Activated naive CD8-positive, alpha-beta T cell treated with anti-CD3 and anti-CD28 coated beads, Interleukin-2, amount 10 ng/mL, durations not matched to agents 7 days and 5 days (primary cell): Measurements from ENCODE around the gene TAS1R1. TPM values are rescaled to one million over a fixed set of nuclear protein-coding genes. Genes with fewer than 3 reads are reported as not detected.
"Not testable (repeated sequence)": the region's sequence is repeated elsewhere in the genome, so short reads cannot be mapped to it uniquely, and the experiment has no call there.

ENCODE experiments used
- ATAC-seq: fragments of 150-1000 bp; cut with Tn5 transposase; one replicate; pipeline ENCODE4 v1.10.0; 2021; ENCODE audit warnings: low read depth, moderate library complexity
- POLR2A ChIA-PET: fragments of 350-600 bp; sonication (Branson Sonifier 250); formaldehyde crosslinking; loops from one replicate; lab custom pipeline; 2021; ENCODE audit warnings: antibody characterized with exemption; lab: Charles Lee
- DNase-seq: peaks from one replicate; pipeline ENCODE4 v3.0.0; 2021
- H3K27ac Mint-ChIP-seq: one replicate; pipeline ENCODE4 v1.8.0; 2022; ENCODE audit warnings: mild to moderate bottlenecking, mixed read lengths
- H3K27me3 Mint-ChIP-seq: one replicate; pipeline ENCODE4 v1.8.0; 2022; ENCODE audit warnings: mild to moderate bottlenecking, moderate library complexity, mixed read lengths
- H3K36me3 Mint-ChIP-seq: one replicate; pipeline ENCODE4 v1.8.0; 2021; ENCODE audit warnings: mild to moderate bottlenecking, mixed read lengths
- H3K4me1 Mint-ChIP-seq: one replicate; pipeline ENCODE4 v1.8.0; 2021; ENCODE audit warnings: mixed read lengths
- H3K4me3 Mint-ChIP-seq: one replicate; pipeline ENCODE4 v1.8.0; 2022; ENCODE audit warnings: mild to moderate bottlenecking, moderate library complexity, mixed read lengths
- H3K9me3 Mint-ChIP-seq: one replicate; pipeline ENCODE4 v1.8.0; 2021; ENCODE audit warnings: mixed read lengths
- total RNA-seq, 2 experiments: library from RNA; stranded (reverse); gene quantifications; one replicate each; pipeline ENCODE4 v1.2.3, GENCODE V29; 2021

TAS1R1 gene
- total RNA-seq, 2 experiments from 2014 or later, result not detected

GRCh38 chr1:6531996-6532395, 23.1 kb upstream of the TAS1R1 start:
- no peak overlapping the region for H3K27ac Mint-ChIP-seq
- H3K9me3 Mint-ChIP-seq, result no peaks in the 10 kb centered on the region
- no peak overlapping the region for H3K4me3 Mint-ChIP-seq
- peaks cover 23% of the 10 kb centered on the region for H3K36me3 Mint-ChIP-seq
- no peak for DNase-seq
- POLR2A ChIA-PET, result no interaction called here
- no peaks in the 10 kb centered on the region for H3K27me3 Mint-ChIP-seq
- H3K4me1 Mint-ChIP-seq, result peaks cover 3% of the 10 kb centered on the region
- ATAC-seq, result no peak

- H3K4me1 Mint-ChIP-seq, result peaks cover 3% of the 10 kb centered on the region
- no peak overlapping the region for H3K4me3 Mint-ChIP-seq
- peaks cover 17% of the 10 kb centered on the region for H3K36me3 Mint-ChIP-seq
- DNase-seq (no peak), ATAC-seq (no peak)
- no peaks in the 10 kb centered on the region for H3K27me3 Mint-ChIP-seq
- no peaks in the 10 kb centered on the region for H3K9me3 Mint-ChIP-seq
- no peak overlapping the region for H3K27ac Mint-ChIP-seq
- POLR2A ChIA-PET, result no interaction called here
Measured at GRCh38 chr1:6534248-6534822, 20.8 kb upstream of the TAS1R1 start.

GRCh38 chr1:6535214-6535613, 19.9 kb upstream of the TAS1R1 start:
- no peak for ATAC-seq
- Mint-ChIP-seq H3K4me3 (no peak overlapping the region), H3K27me3 (no peaks in the 10 kb centered on the region), H3K4me1 (peaks cover 3% of the 10 kb centered on the region), H3K36me3 (peaks cover 17% of the 10 kb centered on the region), H3K9me3 (no peaks in the 10 kb centered on the region), H3K27ac (peak overlapping the region; percentile 36)
- DNase-seq, result no peak
- POLR2A ChIA-PET, result no interaction called here

- POLR2A ChIA-PET, result interaction anchor here (0.6 to 0.7 kb wide), 4 partner anchors 43 to 216 kb away, joined by 3 to 4 read pairs (median 4); partner anchors contain the start of genes THAP3 and ZBTB48
- no peak overlapping the region for H3K27ac Mint-ChIP-seq
- no peak for ATAC-seq
- H3K4me3 Mint-ChIP-seq, result no peak overlapping the region
- H3K27me3 Mint-ChIP-seq, result no peaks in the 10 kb centered on the region
- H3K4me1 Mint-ChIP-seq, result peaks cover 3% of the 10 kb centered on the region
- no peaks in the 10 kb centered on the region for H3K9me3 Mint-ChIP-seq
- DNase-seq, result no peak
- H3K36me3 Mint-ChIP-seq, result peaks cover 18% of the 10 kb centered on the region
Measured at GRCh38 chr1:6536291-6536690, 18.8 kb upstream of the TAS1R1 start.

GRCh38 chr1:6538956-6539355, 16.2 kb upstream of the TAS1R1 start:
- no peaks in the 10 kb centered on the region for H3K9me3 Mint-ChIP-seq
- peaks cover 3% of the 10 kb centered on the region for H3K4me1 Mint-ChIP-seq
- no peaks in the 10 kb centered on the region for H3K27me3 Mint-ChIP-seq
- POLR2A ChIA-PET, result no interaction called here
- H3K36me3 Mint-ChIP-seq, result peaks cover 16% of the 10 kb centered on the region
- H3K27ac Mint-ChIP-seq, result no peak overlapping the region
- ATAC-seq, result no peak
- DNase-seq, result no peak
- no peak overlapping the region for H3K4me3 Mint-ChIP-seq

DNA sequence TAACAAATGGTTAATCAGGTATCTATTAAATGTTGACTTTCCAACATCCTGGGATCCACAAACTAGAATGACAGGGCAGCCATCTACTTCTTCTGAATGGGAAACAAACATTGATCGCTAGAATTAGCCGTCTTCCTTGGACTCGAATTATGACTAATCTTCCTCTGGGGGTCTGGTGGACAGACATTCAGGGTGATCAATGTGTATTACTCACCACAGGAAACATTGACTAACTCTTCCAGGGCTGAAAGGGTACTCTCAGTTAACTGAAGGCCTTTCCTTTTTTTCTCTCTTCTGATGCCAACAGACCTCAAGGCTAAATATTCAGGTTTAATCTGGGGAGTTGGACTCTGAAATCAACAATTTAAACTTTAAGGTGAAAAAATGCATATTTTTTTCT, 10.3 kb upstream of the TAS1R1 start:
- Mint-ChIP-seq H3K4me1 (peaks cover 22% of the 10 kb centered on the region), H3K27me3 (no peaks in the 10 kb centered on the region), H3K36me3 (peaks cover 11% of the 10 kb centered on the region), H3K4me3 (no peak overlapping the region), H3K9me3 (no peaks in the 10 kb centered on the region), H3K27ac (peak overlapping the region; percentile 76)
- POLR2A ChIA-PET, result interaction anchor here (1.6 kb wide), 1 partner anchor 10 kb away, joined by 7 read pairs; the partner anchor contains the start of genes NOL9 and TAS1R1
- ATAC-seq (peak; percentile 12), DNase-seq (no peak)

- peaks cover 16% of the 10 kb centered on the region for H3K36me3 Mint-ChIP-seq
- H3K4me1 Mint-ChIP-seq, result peaks cover 22% of the 10 kb centered on the region
- H3K4me3 Mint-ChIP-seq, result peak overlapping the region; percentile 33
- H3K9me3 Mint-ChIP-seq, result no peaks in the 10 kb centered on the region
- POLR2A ChIA-PET, result interaction anchor here (0.6 to 1.6 kb wide), 3 partner anchors 9 to 123 kb away, joined by 3 to 7 read pairs (median 3); partner anchors contain the start of genes NOL9 and TAS1R1
- peak; percentile 82 for ATAC-seq
- H3K27me3 Mint-ChIP-seq, result no peaks in the 10 kb centered on the region
- H3K27ac Mint-ChIP-seq, result peak overlapping the region; percentile 76
- peak; percentile 40 for DNase-seq
Measured at GRCh38 chr1:6545276-6546112, 9.6 kb upstream of the TAS1R1 start.

DNA sequence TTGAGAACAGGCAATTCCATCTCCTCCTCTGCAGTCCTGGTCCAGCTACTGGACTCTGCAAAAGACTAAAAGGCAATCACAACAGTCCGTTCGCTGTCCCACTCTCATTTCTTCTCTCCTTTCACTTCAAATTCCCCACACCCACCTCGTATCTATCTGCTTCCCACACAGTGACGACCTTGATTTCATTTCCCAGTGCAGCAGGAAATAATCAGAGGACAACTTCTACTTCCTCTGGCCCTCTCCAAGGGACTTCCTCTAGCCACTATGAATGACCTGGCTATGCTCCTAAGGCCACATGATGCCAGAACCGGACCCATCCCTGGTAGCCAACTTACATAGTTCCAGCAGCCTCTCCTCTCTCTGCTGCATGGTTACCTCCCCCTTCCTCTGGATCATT, 8.8 kb upstream of the TAS1R1 start:
- POLR2A ChIA-PET, result interaction anchor here (1.6 kb wide), 1 partner anchor 8 kb away, joined by 7 read pairs; the partner anchor contains the start of genes NOL9 and TAS1R1
- Mint-ChIP-seq H3K27ac (peak overlapping the region; percentile 76), H3K4me1 (peaks cover 22% of the 10 kb centered on the region), H3K9me3 (no peaks in the 10 kb centered on the region), H3K27me3 (no peaks in the 10 kb centered on the region), H3K36me3 (peaks cover 14% of the 10 kb centered on the region), H3K4me3 (peak overlapping the region; percentile 11)
- no peak for DNase-seq
- ATAC-seq, result no peak

- H3K27ac Mint-ChIP-seq, result peak overlapping the region; percentile 76
- H3K36me3 Mint-ChIP-seq, result peaks cover 9% of the 10 kb centered on the region
- POLR2A ChIA-PET, result no interaction called here
- H3K4me3 Mint-ChIP-seq, result no peak overlapping the region
- no peak for ATAC-seq
- no peaks in the 10 kb centered on the region for H3K9me3 Mint-ChIP-seq
- no peaks in the 10 kb centered on the region for H3K27me3 Mint-ChIP-seq
- no peak for DNase-seq
- H3K4me1 Mint-ChIP-seq, result peaks cover 24% of the 10 kb centered on the region
Measured at GRCh38 chr1:6547301-6547700, 7.8 kb upstream of the TAS1R1 start.

DNA sequence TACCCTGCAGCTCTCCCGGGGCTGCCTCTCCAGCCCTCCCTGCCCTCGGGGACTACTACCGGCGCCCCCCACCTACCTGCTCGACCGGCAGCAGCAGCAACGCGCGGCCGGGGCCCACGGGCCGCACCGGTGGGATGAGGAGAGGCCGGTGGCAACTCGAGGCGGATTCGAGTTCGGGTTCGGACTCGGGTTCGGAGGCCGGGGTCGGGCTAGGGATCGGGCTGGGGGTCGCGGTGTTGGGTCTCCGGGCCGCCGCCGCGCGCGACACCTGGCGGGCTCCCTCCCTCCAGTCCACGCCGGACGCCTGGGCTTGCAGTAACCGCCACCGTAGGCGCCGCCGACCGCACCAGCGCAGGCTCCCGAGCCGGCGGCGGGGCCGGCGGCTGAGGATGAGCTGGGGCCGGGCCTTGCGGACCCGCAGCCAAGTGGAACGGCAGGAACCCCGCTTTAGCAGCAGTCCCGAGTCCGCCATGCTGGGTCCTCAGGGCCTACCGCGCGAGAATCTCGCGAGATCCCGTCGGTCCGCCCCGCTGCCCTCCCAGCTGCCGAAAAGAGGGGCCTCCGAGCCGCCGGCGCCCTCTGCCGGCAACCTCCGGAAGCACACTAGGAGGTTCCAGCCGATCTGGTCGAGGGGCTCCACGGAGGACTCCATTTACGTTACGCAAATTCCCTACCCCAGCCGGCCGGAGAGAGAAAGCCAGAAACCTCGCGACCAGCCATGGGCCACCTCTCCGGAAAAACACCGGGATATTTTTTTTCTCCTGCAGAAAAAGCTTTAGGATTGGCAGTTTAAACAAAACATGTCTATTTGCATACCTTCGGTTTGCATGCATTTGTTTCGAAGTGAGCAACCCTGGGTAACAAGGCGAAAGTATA, 838 bp upstream of the TAS1R1 start, which contains the start of gene NOL9:
Gene NOL9 (minus strand): TSS at position 483 of the 876 bp plus-strand sequence. CDS start 11 bp downstream, at position 472.
- Mint-ChIP-seq H3K4me1 (peaks cover 8% of the 10 kb centered on the region), H3K27me3 (no peaks in the 10 kb centered on the region)
- POLR2A ChIA-PET, result interaction anchor here (0.7 to 3.6 kb wide), 10 partner anchors 9 to 562 kb away, joined by 3 to 16 read pairs (median 4); partner anchors contain the start of genes KLHL21, NPHP4, PHF13 and PLEKHG5

GRCh38 chr1:6557597-6557996, 2.5 kb downstream of the TAS1R1 start:
- H3K4me1 Mint-ChIP-seq, result peaks cover 11% of the 10 kb centered on the region
- ATAC-seq (no peak), DNase-seq (no peak)
- H3K36me3 Mint-ChIP-seq, result no peaks in the 10 kb centered on the region
- POLR2A ChIA-PET, result interaction anchor here (0.7 kb wide), 2 partner anchors 10 to 37 kb away, joined by 3 read pairs; no protein-coding TSS in a partner anchor
- no peak overlapping the region for H3K4me3 Mint-ChIP-seq
- H3K27me3 Mint-ChIP-seq, result peaks cover 2% of the 10 kb centered on the region
- no peaks in the 10 kb centered on the region for H3K9me3 Mint-ChIP-seq
- H3K27ac Mint-ChIP-seq, result no peak overlapping the region

More for the DNA sequence above, 838 bp upstream of the TAS1R1 start, which contains the start of gene NOL9:
- Mint-ChIP-seq H3K9me3 (no peaks in the 10 kb centered on the region), H3K36me3 (peaks cover 4% of the 10 kb centered on the region), H3K4me3 (peak within 1 kb of the TSS; percentile 82), H3K27ac (peak within 1 kb of the TSS; percentile 76)
- DNase-seq, result peak; percentile 98
- peak; percentile 97 for ATAC-seq

- H3K9me3 Mint-ChIP-seq, H3K27me3 Mint-ChIP-seq, POLR2A ChIA-PET, H3K4me1 Mint-ChIP-seq, H3K36me3 Mint-ChIP-seq, H3K27ac Mint-ChIP-seq, ATAC-seq, DNase-seq, H3K4me3 Mint-ChIP-seq: not testable (repeated sequence)
Measured at GRCh38 chr1:6559161-6559560, 4.1 kb downstream of the TAS1R1 start.
